HEK293 (cell line): ENCODE data around the gene BMPR2.
"Not testable (repeated sequence)": the region's sequence is repeated elsewhere in the genome, so short reads cannot be mapped to it uniquely, and the experiment has no call there.

Source experiments
- CTCF ChIA-PET: fragments of 350-600 bp; formaldehyde crosslinking; extraction: SDS; loops from one replicate; lab custom pipeline; 2021; ENCODE audit warnings: antibody characterized with exemption; lab: Yijun Ruan, JAX
- POLR2A ChIA-PET: fragments of 300-600 bp; formaldehyde crosslinking; extraction: SDS; loops from one replicate; lab custom pipeline; 2020; ENCODE audit warnings: antibody characterized with exemption, inconsistent platforms; lab: Yijun Ruan, JAX
- H3K27ac ChIP-seq: fragments of 200-500 bp; sonication (Bioruptor generic); 2 replicates; pipeline ENCODE4 v1.5.1; 2014; ENCODE audit warnings: low read depth, low read length, control low read depth, inconsistent platforms; ENCODE audit errors: extremely low read depth
- H3K36me3 ChIP-seq, 2 experiments: fragments of 200-500 bp in 1 of 2; sonication (Bioruptor generic) in 1 of 2; 1 replicate in 1 of 2; 2 replicates in 1 of 2; pipeline ENCODE4 v1.5.1; 2014 to 2017; ENCODE audit warnings: inconsistent platforms in 2 of 2, low read length in 2 of 2; ENCODE audit not compliant: control insufficient read depth in 2 of 2, insufficient read depth in 1 of 2
- H3K4me1 ChIP-seq: fragments of 200-500 bp; sonication (Bioruptor generic); 2 replicates; pipeline ENCODE4 v1.5.1; 2014; ENCODE audit warnings: mild to moderate bottlenecking, low read length, inconsistent platforms; ENCODE audit not compliant: control insufficient read depth, insufficient read depth
- H3K4me3 ChIP-seq: 2 replicates; pipeline ENCODE4 v1.5.1; 2011; ENCODE audit warnings: low read depth, mild to moderate bottlenecking, control low read depth, low read length, moderate library complexity
- H3K9me3 ChIP-seq: fragments of 200-500 bp; sonication (Bioruptor generic); 2 replicates; pipeline ENCODE4 v1.5.1; 2014; ENCODE audit warnings: low read depth, low read length, inconsistent platforms; ENCODE audit not compliant: control insufficient read depth, insufficient read depth
- BCL11B ChIP-seq: fragments of 450-650 bp; formaldehyde crosslinking; IDR thresholded peaks from 2 replicates; pipeline ENCODE4 v1.5.1; 2016; ENCODE audit warnings: low read depth, missing biosample characterization, missing genetic modification characterization
- ELK4 ChIP-seq: IDR thresholded peaks from 2 replicates; pipeline ENCODE4 v1.6.1; 2011; ENCODE audit warnings: mild to moderate bottlenecking, low read depth, low read length, borderline replicate concordance
- GLI2 ChIP-seq: fragments of 450-650 bp; formaldehyde crosslinking; IDR thresholded peaks from 2 replicates; pipeline ENCODE4; 2017; ENCODE audit warnings: missing biosample characterization, missing genetic modification characterization, low read depth, borderline replicate concordance
- IKZF3 ChIP-seq: fragments of 450-650 bp; IDR thresholded peaks from 2 replicates; pipeline ENCODE4 v1.5.0; 2018; ENCODE audit warnings: missing biosample characterization, mild to moderate bottlenecking, missing genetic modification characterization, moderate library complexity
- SCRT1 ChIP-seq: fragments of 450-650 bp; formaldehyde crosslinking; IDR thresholded peaks from 2 replicates; pipeline ENCODE4 v1.5.1; 2016; ENCODE audit warnings: missing biosample characterization, missing genetic modification characterization, borderline replicate concordance
- SETDB1 ChIP-seq: IDR thresholded peaks from one replicate; pipeline ENCODE4 v1.6.1; 2017; ENCODE audit warnings: mild to moderate bottlenecking, low read length, moderate library complexity, mixed read lengths; ENCODE audit not compliant: insufficient read length
- SP3 ChIP-seq: fragments of 450-650 bp; formaldehyde crosslinking; IDR thresholded peaks from 2 replicates; pipeline ENCODE4 v1.5.1; 2016; ENCODE audit warnings: missing biosample characterization, missing genetic modification characterization
- WT1 ChIP-seq: fragments of 450-650 bp; formaldehyde crosslinking; IDR thresholded peaks from 2 replicates; pipeline ENCODE4 v1.5.1; 2016; ENCODE audit warnings: missing biosample characterization, missing genetic modification characterization
- ZFP3 ChIP-seq: fragments of 450-650 bp; formaldehyde crosslinking; IDR thresholded peaks from 2 replicates; pipeline ENCODE4 v1.5.1; 2016; ENCODE audit warnings: low read depth, missing biosample characterization, missing genetic modification characterization
- ZFP69B ChIP-seq: fragments of 450-650 bp; formaldehyde crosslinking; IDR thresholded peaks from 2 replicates; pipeline ENCODE4 v1.5.1; 2016; ENCODE audit warnings: missing biosample characterization, missing genetic modification characterization
- ZNF10 ChIP-seq: fragments of 450-650 bp; formaldehyde crosslinking; IDR thresholded peaks from 2 replicates; pipeline ENCODE4 v1.5.1; 2017; ENCODE audit warnings: missing biosample characterization, missing genetic modification characterization
- ZNF311 ChIP-seq: fragments of 450-650 bp; formaldehyde crosslinking; IDR thresholded peaks from 2 replicates; pipeline ENCODE4 v1.5.1; 2017; ENCODE audit warnings: missing biosample characterization, missing genetic modification characterization, borderline replicate concordance
- ZNF510 ChIP-seq: fragments of 450-650 bp; formaldehyde crosslinking; IDR thresholded peaks from 2 replicates; pipeline ENCODE4 v1.5.1; 2018; ENCODE audit warnings: mild to moderate bottlenecking, missing genetic modification characterization, missing biosample characterization; ENCODE audit not compliant: insufficient replicate concordance
- ZNF529 ChIP-seq: fragments of 450-650 bp; formaldehyde crosslinking; IDR thresholded peaks from 2 replicates; pipeline ENCODE4 v1.5.1; 2017; ENCODE audit warnings: missing genetic modification characterization, missing biosample characterization; ENCODE audit not compliant: insufficient replicate concordance
- ZNF596 ChIP-seq: fragments of 450-650 bp; IDR thresholded peaks from 2 replicates; pipeline ENCODE4 v1.5.0; 2018; ENCODE audit warnings: missing biosample characterization, mild to moderate bottlenecking, missing genetic modification characterization, moderate library complexity
- ZNF830 ChIP-seq: fragments of 450-650 bp; IDR thresholded peaks from 2 replicates; pipeline ENCODE4 v1.5.0; 2018; ENCODE audit warnings: missing biosample characterization, missing genetic modification characterization, low read depth, mild to moderate bottlenecking, moderate library complexity
- TF ChIP-seq, protein P1 (sequence below): fragments of 450-650 bp; formaldehyde crosslinking; IDR thresholded peaks from 2 replicates; pipeline ENCODE4 v1.5.1; 2016; ENCODE audit warnings: missing biosample characterization, missing genetic modification characterization
- TF ChIP-seq, protein P2 (sequence below): fragments of 450-650 bp; formaldehyde crosslinking; IDR thresholded peaks from 2 replicates; pipeline ENCODE4 v1.5.1; 2016; ENCODE audit warnings: missing biosample characterization, missing genetic modification characterization
- TF ChIP-seq, protein P3 (sequence below): fragments of 450-650 bp; formaldehyde crosslinking; IDR thresholded peaks from 2 replicates; pipeline ENCODE4 v1.5.1; 2016; ENCODE audit warnings: missing biosample characterization, missing genetic modification characterization

BMPR2 gene

GRCh38 chr2:202551000-202551399 is 174.9 kb downstream of the BMPR2 start:
- peaks cover 12 to 21% of the 10 kb centered on the region in 2 experiments for H3K36me3 ChIP-seq
- H3K9me3 ChIP-seq, H3K27ac ChIP-seq, H3K4me3 ChIP-seq, H3K4me1 ChIP-seq: not testable (repeated sequence)
- POLR2A ChIA-PET, result interaction anchor here (0.6 to 0.7 kb wide), 2 partner anchors 23 to 235 kb away, joined by 3 to 4 read pairs; no protein-coding TSS in a partner anchor
- CTCF ChIA-PET, result interaction anchor here (0.6 kb wide), 1 partner anchor 257 kb away, joined by 3 read pairs; no protein-coding TSS in a partner anchor
- TF ChIP-seq WT1, result peak; percentile 74

- Histone ChIP-seq H3K9me3 (no peaks in the 10 kb centered on the region), H3K4me1 (no peaks in the 10 kb centered on the region; the same call in 1 of the 2 replicates), H3K27ac (no peak overlapping the region), H3K36me3 (peaks cover 12 to 30% of the 10 kb centered on the region in 2 experiments), H3K4me3 (no peak overlapping the region)
- TF ChIP-seq SCRT1, result no peak
- TF ChIP-seq SETDB1, result no peak
- no peak for TF ChIP-seq IKZF3 (tag by site-specific recombination)
- ChIA-PET CTCF (no interaction called here), POLR2A (no interaction called here)
Observed at GRCh38 chr2:202555356-202555755, 179.2 kb downstream of the BMPR2 start.

DNA sequence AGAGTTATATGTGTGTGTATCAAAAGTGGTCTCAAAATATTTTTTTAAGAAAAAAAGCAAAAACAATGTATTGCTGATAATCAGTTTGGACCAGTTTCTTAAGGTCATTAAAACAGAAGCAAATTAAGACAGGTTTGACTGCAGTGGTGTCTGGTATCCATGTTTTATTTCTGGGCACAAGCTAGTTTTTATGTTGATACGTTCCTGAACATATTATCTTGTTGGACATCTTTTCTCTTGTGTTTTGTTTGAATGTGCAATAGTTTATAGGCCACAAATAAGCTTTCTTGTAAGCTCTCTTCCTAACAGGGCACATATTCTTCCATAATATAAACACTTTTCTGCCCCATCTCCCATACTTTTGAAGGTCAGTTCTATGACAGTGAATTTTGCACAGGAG is 184.1 kb downstream of the BMPR2 start:
- no peak for TF ChIP-seq GLI2 (tag by site-specific recombination)
- no peak for TF ChIP-seq ZFP3 (tag by site-specific recombination)
- no peak for TF ChIP-seq ZNF311 (tag by site-specific recombination)
- no peak for TF ChIP-seq ZNF510
- no peak for TF ChIP-seq ELK4
- POLR2A ChIA-PET, result interaction anchor here (0.6 kb wide), 1 partner anchor 10 kb away, joined by 4 read pairs; no protein-coding TSS in a partner anchor
- no peaks in the 10 kb centered on the region for H3K4me1 ChIP-seq
- no peak overlapping the region for H3K27ac ChIP-seq
- H3K9me3 ChIP-seq, result no peaks in the 10 kb centered on the region
- H3K36me3 ChIP-seq, result peaks cover 0 to 19% of the 10 kb centered on the region in 2 experiments; a peak in 2 of 3 replicates
- CTCF ChIA-PET, result no interaction called here
- H3K4me3 ChIP-seq, result no peak overlapping the region

GRCh38 chr2:202564226-202564625 is 188.1 kb downstream of the BMPR2 start:
- CTCF ChIA-PET, result interaction anchor here (0.7 kb wide), 1 partner anchor 10 kb away, joined by 4 read pairs; no protein-coding TSS in a partner anchor
- Histone ChIP-seq H3K4me3 (no peak overlapping the region), H3K4me1 (no peaks in the 10 kb centered on the region), H3K9me3 (no peaks in the 10 kb centered on the region), H3K36me3 (peaks cover 0 to 7% of the 10 kb centered on the region in 2 experiments; a peak in 1 of 3 replicates), H3K27ac (no peak overlapping the region)
- POLR2A ChIA-PET, result no interaction called here
- TF ChIP-seq, protein P1, sequence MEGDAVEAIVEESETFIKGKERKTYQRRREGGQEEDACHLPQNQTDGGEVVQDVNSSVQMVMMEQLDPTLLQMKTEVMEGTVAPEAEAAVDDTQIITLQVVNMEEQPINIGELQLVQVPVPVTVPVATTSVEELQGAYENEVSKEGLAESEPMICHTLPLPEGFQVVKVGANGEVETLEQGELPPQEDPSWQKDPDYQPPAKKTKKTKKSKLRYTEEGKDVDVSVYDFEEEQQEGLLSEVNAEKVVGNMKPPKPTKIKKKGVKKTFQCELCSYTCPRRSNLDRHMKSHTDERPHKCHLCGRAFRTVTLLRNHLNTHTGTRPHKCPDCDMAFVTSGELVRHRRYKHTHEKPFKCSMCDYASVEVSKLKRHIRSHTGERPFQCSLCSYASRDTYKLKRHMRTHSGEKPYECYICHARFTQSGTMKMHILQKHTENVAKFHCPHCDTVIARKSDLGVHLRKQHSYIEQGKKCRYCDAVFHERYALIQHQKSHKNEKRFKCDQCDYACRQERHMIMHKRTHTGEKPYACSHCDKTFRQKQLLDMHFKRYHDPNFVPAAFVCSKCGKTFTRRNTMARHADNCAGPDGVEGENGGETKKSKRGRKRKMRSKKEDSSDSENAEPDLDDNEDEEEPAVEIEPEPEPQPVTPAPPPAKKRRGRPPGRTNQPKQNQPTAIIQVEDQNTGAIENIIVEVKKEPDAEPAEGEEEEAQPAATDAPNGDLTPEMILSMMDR, result no peak
- TF ChIP-seq ZNF10 (tag by site-specific recombination) (no peak), BCL11B (tag by site-specific recombination) (no peak), SP3 (no peak), ZFP69B (tag by site-specific recombination) (no peak), ZNF596 (no peak), ZNF529 (tag by site-specific recombination) (no peak), ZNF830 (tag by site-specific recombination) (no peak)
- TF ChIP-seq, protein P2, sequence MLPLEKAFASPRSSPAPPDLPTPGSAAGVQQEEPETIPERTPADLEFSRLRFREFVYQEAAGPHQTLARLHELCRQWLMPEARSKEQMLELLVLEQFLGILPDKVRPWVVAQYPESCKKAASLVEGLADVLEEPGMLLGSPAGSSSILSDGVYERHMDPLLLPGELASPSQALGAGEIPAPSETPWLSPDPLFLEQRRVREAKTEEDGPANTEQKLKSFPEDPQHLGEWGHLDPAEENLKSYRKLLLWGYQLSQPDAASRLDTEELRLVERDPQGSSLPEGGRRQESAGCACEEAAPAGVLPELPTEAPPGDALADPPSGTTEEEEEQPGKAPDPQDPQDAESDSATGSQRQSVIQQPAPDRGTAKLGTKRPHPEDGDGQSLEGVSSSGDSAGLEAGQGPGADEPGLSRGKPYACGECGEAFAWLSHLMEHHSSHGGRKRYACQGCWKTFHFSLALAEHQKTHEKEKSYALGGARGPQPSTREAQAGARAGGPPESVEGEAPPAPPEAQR, result no peak
- TF ChIP-seq, protein P3, sequence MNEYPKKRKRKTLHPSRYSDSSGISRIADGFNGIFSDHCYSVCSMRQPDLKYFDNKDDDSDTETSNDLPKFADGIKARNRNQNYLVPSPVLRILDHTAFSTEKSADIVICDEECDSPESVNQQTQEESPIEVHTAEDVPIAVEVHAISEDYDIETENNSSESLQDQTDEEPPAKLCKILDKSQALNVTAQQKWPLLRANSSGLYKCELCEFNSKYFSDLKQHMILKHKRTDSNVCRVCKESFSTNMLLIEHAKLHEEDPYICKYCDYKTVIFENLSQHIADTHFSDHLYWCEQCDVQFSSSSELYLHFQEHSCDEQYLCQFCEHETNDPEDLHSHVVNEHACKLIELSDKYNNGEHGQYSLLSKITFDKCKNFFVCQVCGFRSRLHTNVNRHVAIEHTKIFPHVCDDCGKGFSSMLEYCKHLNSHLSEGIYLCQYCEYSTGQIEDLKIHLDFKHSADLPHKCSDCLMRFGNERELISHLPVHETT (tag by site-specific recombination), result no peak
